Vagina (tissue), 2 donors: Measurements from ENCODE around the gene TBC1D17.

ENCODE experiments used
- CTCF ChIP-seq, 3 experiments: fragments of 450-650 bp in 2 of 3; fragments of 200-600 bp in 1 of 3; sonication (generic) in 1 of 3; IDR thresholded peaks; one replicate each; pipeline ENCODE4 v1.5.1; 2017 to 2019; ENCODE audit warnings: antibody characterized with exemption in 3 of 3, mild to moderate bottlenecking in 2 of 3, moderate library complexity in 2 of 3
- POLR2A ChIP-seq, 2 donors: fragments of 450-650 bp; IDR thresholded peaks; one replicate each; pipeline ENCODE4 v1.6.1; 2017; ENCODE audit warnings: antibody characterized with exemption in 2 of 2, mild to moderate bottlenecking in 2 of 2, moderate library complexity in 2 of 2
- POLR2AphosphoS5 ChIP-seq, 2 donors: sonication (generic); formaldehyde crosslinking; IDR thresholded peaks; one replicate each; pipeline ENCODE4 v1.9.0; 2017; ENCODE audit warnings: antibody characterized with exemption in 2 of 2, mild to moderate bottlenecking in 2 of 2, low read depth in 1 of 2; ENCODE audit not compliant: insufficient read depth in 1 of 2

- no peak for TF ChIP-seq CTCF (IDR thresholded peaks at IDR 0.05)
- no peak for TF ChIP-seq POLR2A (IDR thresholded peaks at IDR 0.05)
- TF ChIP-seq POLR2AphosphoS5 (IDR thresholded peaks at IDR 0.05; ENCODE audit: insufficient read depth in 1 of 2, low read depth in 1 of 2), result no peak
These were observed 47.8 kb upstream of the TBC1D17 start for GRCh38 chr19:49829721-49830120.
